Liver (tissue), 9 donors: ENCODE results near the gene MOXD1. TPM values are rescaled to one million over a fixed set of nuclear protein-coding genes. Genes with fewer than 3 reads are reported as not detected.

ENCODE experiments used
- DNase-seq: peaks from one replicate; pipeline ENCODE4 v3.0.0-alpha.2; 2017; ENCODE audit warnings: low spot score
- H3K27ac ChIP-seq, 2 donors: one replicate each; pipeline ENCODE4 v1.7.0; 2013; ENCODE audit warnings: inconsistent platforms in 2 of 2, low read length in 2 of 2, control low read depth in 1 of 2, low read depth in 1 of 2, mild to moderate bottlenecking in 1 of 2
- H3K27me3 ChIP-seq, 4 donors: one replicate each; pipeline versions ENCODE4 v1.6.1 to v1.7.0; 2013; ENCODE audit warnings: low read length in 3 of 4, inconsistent platforms in 1 of 4, mild to moderate bottlenecking in 1 of 4, moderate library complexity in 1 of 4; ENCODE audit not compliant: control insufficient read depth in 4 of 4, insufficient read depth in 4 of 4
- H3K36me3 ChIP-seq, 4 donors: one replicate each; pipeline versions ENCODE4 v1.6.1 to v1.7.0; 2013; ENCODE audit warnings: low read length in 3 of 4, mild to moderate bottlenecking in 3 of 4, low read depth in 1 of 4, moderate library complexity in 1 of 4; ENCODE audit not compliant: control insufficient read depth in 4 of 4, insufficient read depth in 3 of 4
- H3K4me1 ChIP-seq, 4 donors: one replicate each; pipeline versions ENCODE4 v1.6.1 to v1.7.0; 2013; ENCODE audit warnings: low read length in 3 of 4, mild to moderate bottlenecking in 3 of 4, moderate library complexity in 1 of 4; ENCODE audit not compliant: control insufficient read depth in 4 of 4, insufficient read depth in 4 of 4
- H3K4me3 ChIP-seq, 3 donors: one replicate each; pipeline versions ENCODE4 v1.6.1 to v1.7.0; 2013; ENCODE audit warnings: low read length in 3 of 3, control low read depth in 1 of 3, low read depth in 1 of 3, mild to moderate bottlenecking in 1 of 3
- H3K9ac ChIP-seq, 2 donors: one replicate each; pipeline ENCODE4 v1.7.0; 2013; ENCODE audit warnings: low read length in 2 of 2, mild to moderate bottlenecking in 2 of 2, moderate library complexity in 2 of 2, control low read depth in 1 of 2, low read depth in 1 of 2
- H3K9me3 ChIP-seq, 4 donors: one replicate each; pipeline versions ENCODE4 v1.6.1 to v1.7.0; 2013; ENCODE audit warnings: low read length in 3 of 4; ENCODE audit not compliant: control insufficient read depth in 4 of 4
- ATF3 ChIP-seq: IDR thresholded peaks from 2 replicates; pipeline ENCODE4 v1.6.1; 2016; ENCODE audit warnings: antibody characterized with exemption
- CTCF ChIP-seq: fragments of 150-350 bp; IDR thresholded peaks from 2 replicates; pipeline ENCODE4 v1.5.1; 2017; ENCODE audit warnings: improper control_type of control experiment, low read depth, low read length; ENCODE audit not compliant: missing input control
- EGR1 ChIP-seq, 2 donors: IDR thresholded peaks; 2 replicates each; pipeline ENCODE4 v1.6.1; 2016 to 2018; ENCODE audit warnings: antibody characterized with exemption in 2 of 2, low read depth in 2 of 2
- FOXA1 ChIP-seq: IDR thresholded peaks from 2 replicates; pipeline ENCODE4 v1.6.1; 2016; ENCODE audit warnings: antibody characterized with exemption
- FOXA2 ChIP-seq: IDR thresholded peaks from 2 replicates; pipeline ENCODE4 v1.6.1; 2016; ENCODE audit warnings: antibody characterized with exemption
- GABPA ChIP-seq, 2 donors: IDR thresholded peaks in 1 of 2; conservative IDR thresholded peaks in 1 of 2; 2 replicates each; pipeline ENCODE4 v1.6.1; 2016; ENCODE audit warnings: antibody characterized with exemption in 2 of 2, mild to moderate bottlenecking in 1 of 2, moderate library complexity in 1 of 2
- HNF4A ChIP-seq, 2 donors: conservative IDR thresholded peaks; 2 replicates each; pipeline ENCODE4 v1.6.1; 2016; ENCODE audit warnings: antibody characterized with exemption in 2 of 2, mild to moderate bottlenecking in 2 of 2
- MAX ChIP-seq: IDR thresholded peaks from 2 replicates; pipeline ENCODE4 v1.6.1; 2016; ENCODE audit warnings: antibody characterized with exemption
- NR2F2 ChIP-seq: IDR thresholded peaks from 2 replicates; pipeline ENCODE4 v1.6.1; 2016; ENCODE audit warnings: antibody characterized with exemption
- RAD21 ChIP-seq, 2 donors: IDR thresholded peaks; 2 replicates each; pipeline ENCODE4 v1.6.1; 2016; ENCODE audit warnings: antibody characterized with exemption in 2 of 2, mild to moderate bottlenecking in 2 of 2
- REST ChIP-seq: IDR thresholded peaks from 2 replicates; pipeline ENCODE4 v1.6.1; 2016; ENCODE audit warnings: antibody characterized with exemption, mild to moderate bottlenecking
- RXRA ChIP-seq, 2 donors: IDR thresholded peaks; 2 replicates each; pipeline ENCODE4 v1.6.1; 2017 to 2018; ENCODE audit warnings: antibody characterized with exemption in 2 of 2, mild to moderate bottlenecking in 1 of 2
- TAF1 ChIP-seq: conservative IDR thresholded peaks from 2 replicates; pipeline ENCODE4 v1.6.1; 2016; ENCODE audit warnings: antibody characterized with exemption, mild to moderate bottlenecking
- ZBTB33 ChIP-seq: IDR thresholded peaks from 2 replicates; pipeline ENCODE4 v1.6.1; 2016; ENCODE audit warnings: antibody characterized with exemption
- WGBS: extraction: QIAGEN DNeasy Blood & Tissue Kit; methylation state at CpG from one replicate; pipeline ENCODE4 v1.1.7; 2013; 5-methylcytosine and 5-hydroxymethylcytosine counted together
- polyA plus RNA-seq, 2 donors: library from polyadenylated mRNA; stranded (reverse) in 1 of 2; unstranded in 1 of 2; fragments of 200-250 nt in 1 of 2; fragments of >200 nt in 1 of 2; fragmentation: Nextera tagmentation in 1 of 2; extraction: Ambion mirVana in 1 of 2; gene quantifications; one replicate each; pipeline versions ENCODE4 v1.2.1 to v1.2.3, GENCODE V29; 2013 to 2015
- total RNA-seq, 2 donors: library from RNA; depleted of rRNA; stranded (reverse); fragments of >200 nt; gene quantifications; one replicate each; pipeline ENCODE4 v1.2.3, GENCODE V29; 2014
- donor health status: healthy.
- donor health status: healthy.
- donor health status: healthy.
- donor health status: healthy.
- donor health status: healthy.

The MOXD1 gene
- total and polyA plus RNA-seq, 4 donors = 0.14 to 0.48 (median 0.24) TPM

GRCh38 chr6:132392270-132392646 lies 9.0 kb downstream of the MOXD1 start (continued):
- TF ChIP-seq GABPA (IDR thresholded peaks at IDR 0.05 in 1 of 2, conservative IDR thresholded peaks at IDR 0.05 in 1 of 2) (no peak), RAD21 (IDR thresholded peaks at IDR 0.05) (no peak), CTCF (no peak), NR2F2 (no peak)

- Histone ChIP-seq H3K4me1 (no peaks in the 10 kb centered on the region), H3K9me3 (no peaks in the 10 kb centered on the region), H3K36me3 (no peaks in the 10 kb centered on the region), H3K9ac (no peak overlapping the region), H3K4me3 (no peak overlapping the region), H3K27ac (no peak overlapping the region), H3K27me3 (no peaks in the 10 kb centered on the region)
- TF ChIP-seq ATF3 (no peak), TAF1 (no peak), NR2F2 (no peak), RXRA (IDR thresholded peaks at IDR 0.05) (no peak), EGR1 (IDR thresholded peaks at IDR 0.05; ENCODE audit: low read depth in 2 of 2) (no peak), HNF4A (conservative IDR thresholded peaks at IDR 0.05) (no peak), ZBTB33 (no peak), REST (no peak), FOXA2 (no peak)
- DNase-seq = no peak
- 66% methylated on average over 12 of the region's 12 CpGs for WGBS
Measured at GRCh38 chr6:132391391-132392269, 9.6 kb downstream of the MOXD1 start.

- H3K9me3 ChIP-seq = no peaks in the 10 kb centered on the region
- no peak overlapping the region for H3K27ac ChIP-seq
- no peak overlapping the region for H3K9ac ChIP-seq
- DNase-seq = no peak
- H3K4me3 ChIP-seq = no peak overlapping the region
- H3K4me1 ChIP-seq = no peaks in the 10 kb centered on the region
- WGBS = 74% methylated on average over 4 of the region's 4 CpGs
- H3K36me3 ChIP-seq = no peaks in the 10 kb centered on the region
- no peaks in the 10 kb centered on the region for H3K27me3 ChIP-seq
- no peak for TF ChIP-seq ZBTB33
- TF ChIP-seq EGR1 (IDR thresholded peaks at IDR 0.05; ENCODE audit: low read depth in 2 of 2) = no peak
- TF ChIP-seq HNF4A (conservative IDR thresholded peaks at IDR 0.05) = no peak
- no peak for TF ChIP-seq RXRA (IDR thresholded peaks at IDR 0.05)
- TF ChIP-seq FOXA1 = no peak
- TF ChIP-seq TAF1 = no peak
- no peak for TF ChIP-seq CTCF
- no peak for TF ChIP-seq MAX
- no peak for TF ChIP-seq NR2F2
- TF ChIP-seq GABPA (IDR thresholded peaks at IDR 0.05 in 1 of 2, conservative IDR thresholded peaks at IDR 0.05 in 1 of 2) = no peak
Measured at GRCh38 chr6:132390451-132390850, 10.8 kb downstream of the MOXD1 start.
